ENCODE results near the gene ATP6AP1. TPM values are rescaled to one million over a fixed set of nuclear protein-coding genes. Genes with fewer than 3 reads are reported as not detected.

Gene ATP6AP1
- total RNA-seq, 1 donor from 2014 or later, result 77.6 TPM

GRCh38 chrX:154441984-154442707 lies 13.7 kb downstream of the ATP6AP1 start:
- Mint-ChIP-seq H3K36me3 (peaks cover 7% of the 10 kb centered on the region), H3K4me3 (no peak overlapping the region), H3K9me3 (no peaks in the 10 kb centered on the region), H3K4me1 (peaks cover 9% of the 10 kb centered on the region), H3K27ac (no peak overlapping the region), H3K27me3 (ENCODE audit: low read depth) (no peaks in the 10 kb centered on the region)
- TF ChIP-seq, protein P1, sequence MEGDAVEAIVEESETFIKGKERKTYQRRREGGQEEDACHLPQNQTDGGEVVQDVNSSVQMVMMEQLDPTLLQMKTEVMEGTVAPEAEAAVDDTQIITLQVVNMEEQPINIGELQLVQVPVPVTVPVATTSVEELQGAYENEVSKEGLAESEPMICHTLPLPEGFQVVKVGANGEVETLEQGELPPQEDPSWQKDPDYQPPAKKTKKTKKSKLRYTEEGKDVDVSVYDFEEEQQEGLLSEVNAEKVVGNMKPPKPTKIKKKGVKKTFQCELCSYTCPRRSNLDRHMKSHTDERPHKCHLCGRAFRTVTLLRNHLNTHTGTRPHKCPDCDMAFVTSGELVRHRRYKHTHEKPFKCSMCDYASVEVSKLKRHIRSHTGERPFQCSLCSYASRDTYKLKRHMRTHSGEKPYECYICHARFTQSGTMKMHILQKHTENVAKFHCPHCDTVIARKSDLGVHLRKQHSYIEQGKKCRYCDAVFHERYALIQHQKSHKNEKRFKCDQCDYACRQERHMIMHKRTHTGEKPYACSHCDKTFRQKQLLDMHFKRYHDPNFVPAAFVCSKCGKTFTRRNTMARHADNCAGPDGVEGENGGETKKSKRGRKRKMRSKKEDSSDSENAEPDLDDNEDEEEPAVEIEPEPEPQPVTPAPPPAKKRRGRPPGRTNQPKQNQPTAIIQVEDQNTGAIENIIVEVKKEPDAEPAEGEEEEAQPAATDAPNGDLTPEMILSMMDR (IDR thresholded peaks at IDR 0.05; ENCODE audit: unreplicated experiment), result no peak
- DNase-seq (ENCODE audit: low spot score in 2 of 2, unreplicated experiment in 2 of 2), result no peak

DNA sequence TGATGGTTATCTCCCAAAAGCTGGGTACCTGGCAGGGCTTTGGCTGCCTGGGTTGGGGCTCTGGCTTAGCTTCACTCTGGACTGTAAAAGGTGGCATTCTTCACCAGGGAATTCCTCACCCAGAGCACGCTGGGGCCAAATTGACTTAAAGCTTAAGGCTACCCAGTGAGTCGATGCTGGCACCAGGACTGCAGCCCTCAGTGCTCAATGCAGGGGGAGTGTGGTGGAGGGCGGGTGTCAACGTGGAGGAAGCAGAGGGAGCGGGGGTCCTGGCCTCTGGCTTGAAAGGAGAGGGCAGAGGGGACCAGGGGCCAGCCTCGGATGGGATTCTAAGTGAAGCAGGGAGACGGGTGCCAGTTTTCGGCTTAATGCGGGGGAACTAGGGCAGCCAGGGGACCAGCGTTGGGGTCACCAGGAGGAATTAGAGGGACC lies 15.0 kb downstream of the ATP6AP1 start:
- TF ChIP-seq, protein P1 (IDR thresholded peaks at IDR 0.05; ENCODE audit: unreplicated experiment), result no peak
- peaks cover 11% of the 10 kb centered on the region for H3K36me3 Mint-ChIP-seq
- DNase-seq (ENCODE audit: low spot score in 2 of 2, unreplicated experiment in 2 of 2), result no peak
- peaks cover 3% of the 10 kb centered on the region for H3K4me1 Mint-ChIP-seq
- H3K4me3 Mint-ChIP-seq, result peak overlapping the region; percentile 71
- H3K27me3 Mint-ChIP-seq (ENCODE audit: low read depth), result no peaks in the 10 kb centered on the region
- no peaks in the 10 kb centered on the region for H3K9me3 Mint-ChIP-seq
- H3K27ac Mint-ChIP-seq, result peak overlapping the region; percentile 88

GRCh38 chrX:154443992-154444754 lies 15.7 kb downstream of the ATP6AP1 start, which contains the start of gene FAM50A:
TSS of gene FAM50A (plus strand) at chrX:154444141. CDS start at chrX:154444236, 95 bp downstream.
- peaks cover 3% of the 10 kb centered on the region for H3K4me1 Mint-ChIP-seq
- TF ChIP-seq, protein P1 (IDR thresholded peaks at IDR 0.05; ENCODE audit: unreplicated experiment), result no peak
- peaks cover 10% of the 10 kb centered on the region for H3K36me3 Mint-ChIP-seq
- DNase-seq (ENCODE audit: low spot score in 2 of 2, unreplicated experiment in 2 of 2), result peak; percentile 56 to 63
- H3K4me3 Mint-ChIP-seq, result peak within 1 kb of the TSS; percentile 71
- no peaks in the 10 kb centered on the region for H3K27me3 Mint-ChIP-seq (ENCODE audit: low read depth)
- H3K9me3 Mint-ChIP-seq, result no peaks in the 10 kb centered on the region
- peak within 1 kb of the TSS; percentile 88 for H3K27ac Mint-ChIP-seq

GRCh38 chrX:154444755-154445246 lies 16.3 kb downstream of the ATP6AP1 start:
- H3K36me3 Mint-ChIP-seq, result peaks cover 10% of the 10 kb centered on the region
- peaks cover 3% of the 10 kb centered on the region for H3K4me1 Mint-ChIP-seq
- no peaks in the 10 kb centered on the region for H3K9me3 Mint-ChIP-seq
- H3K4me3 Mint-ChIP-seq, result peak overlapping the region; percentile 36
- TF ChIP-seq, protein P1 (IDR thresholded peaks at IDR 0.05; ENCODE audit: unreplicated experiment), result no peak
- no peaks in the 10 kb centered on the region for H3K27me3 Mint-ChIP-seq (ENCODE audit: low read depth)
- no peak overlapping the region for H3K27ac Mint-ChIP-seq
- no peak for DNase-seq (ENCODE audit: low spot score in 2 of 2, unreplicated experiment in 2 of 2)

- peak overlapping the region; percentile 28 for H3K4me3 Mint-ChIP-seq
- H3K36me3 Mint-ChIP-seq, result peaks cover 11% of the 10 kb centered on the region
- TF ChIP-seq, protein P1 (IDR thresholded peaks at IDR 0.05; ENCODE audit: unreplicated experiment), result no peak
These were observed 17.3 kb downstream of the ATP6AP1 start for GRCh38 chrX:154445776-154446175.

More at GRCh38 chrX:154445776-154446175, 17.3 kb downstream of the ATP6AP1 start:
- no peak for DNase-seq (ENCODE audit: low spot score in 2 of 2, unreplicated experiment in 2 of 2)
- Mint-ChIP-seq H3K27ac (no peak overlapping the region), H3K9me3 (no peaks in the 10 kb centered on the region), H3K4me1 (peaks cover 3% of the 10 kb centered on the region), H3K27me3 (ENCODE audit: low read depth) (no peaks in the 10 kb centered on the region)

Measured in mesothelial cell of epicardium (in vitro differentiated cells).